Measurements from ENCODE around the gene PDIK1L.
"Not testable (repeated sequence)": the region's sequence is repeated elsewhere in the genome, so short reads cannot be mapped to it uniquely, and the experiment has no call there.

The PDIK1L gene

GRCh38 chr1:26090893-26091292 is 20.7 kb upstream of the PDIK1L start:
- DNase-seq (ENCODE audit: low spot score), result no peak

- DNase-seq (ENCODE audit: low spot score), result no peak
Measured at GRCh38 chr1:26092422-26092821, 19.2 kb upstream of the PDIK1L start.

- not testable (repeated sequence) for DNase-seq (ENCODE audit: low spot score)
Measured at GRCh38 chr1:26093569-26093968, 18.1 kb upstream of the PDIK1L start.

- DNase-seq (ENCODE audit: low spot score), result no peak
Measured at GRCh38 chr1:26094076-26094669, 17.5 kb upstream of the PDIK1L start.

GRCh38 chr1:26094677-26095383 is 16.8 kb upstream of the PDIK1L start:
- no peak for DNase-seq (ENCODE audit: low spot score)

GRCh38 chr1:26096471-26096870 is 15.2 kb upstream of the PDIK1L start:
- DNase-seq (ENCODE audit: low spot score), result no peak

GRCh38 chr1:26097696-26098095 is 13.9 kb upstream of the PDIK1L start:
- no peak for DNase-seq (ENCODE audit: low spot score)

GRCh38 chr1:26098602-26099001 is 13.0 kb upstream of the PDIK1L start:
- DNase-seq (ENCODE audit: low spot score), result no peak

GRCh38 chr1:26099780-26100179 is 11.8 kb upstream of the PDIK1L start:
- DNase-seq (ENCODE audit: low spot score), result no peak

GRCh38 chr1:26100204-26100603 is 11.4 kb upstream of the PDIK1L start:
- DNase-seq (ENCODE audit: low spot score), result not testable (repeated sequence)

- DNase-seq (ENCODE audit: low spot score), result no peak
Measured at GRCh38 chr1:26102119-26102518, 9.5 kb upstream of the PDIK1L start.

GRCh38 chr1:26102526-26102925 is 9.1 kb upstream of the PDIK1L start:
- DNase-seq (ENCODE audit: low spot score), result no peak

GRCh38 chr1:26105226-26105548 is 6.4 kb upstream of the PDIK1L start:
- not testable (repeated sequence) for DNase-seq (ENCODE audit: low spot score)

- DNase-seq (ENCODE audit: low spot score), result no peak
Measured at GRCh38 chr1:26109229-26110164, 2.1 kb upstream of the PDIK1L start.

GRCh38 chr1:26110731-26111529 is 694 bp upstream of the PDIK1L start:
- peak; percentile 80 for DNase-seq (ENCODE audit: low spot score)

- no peak for DNase-seq (ENCODE audit: low spot score)
Measured at GRCh38 chr1:26112407-26112775, 767 bp downstream of the PDIK1L start.

- no peak for DNase-seq (ENCODE audit: low spot score)
Measured at GRCh38 chr1:26114165-26114927, 2.7 kb downstream of the PDIK1L start.

- DNase-seq (ENCODE audit: low spot score), result no peak
Measured at GRCh38 chr1:26119892-26120608, 8.4 kb downstream of the PDIK1L start.

GRCh38 chr1:26121854-26122773 is 10.5 kb downstream of the PDIK1L start:
- no peak for DNase-seq (ENCODE audit: low spot score)

Measured in HuH-7 (cell line).